ENCODE data around the gene BEAN1.
"Not testable (repeated sequence)": the region's sequence is repeated elsewhere in the genome, so short reads cannot be mapped to it uniquely, and the experiment has no call there.

Gene BEAN1

GRCh38 chr16:66489385-66489784, 62.3 kb downstream of the BEAN1 start:
- no peak for DNase-seq

GRCh38 chr16:66489818-66490217, 62.7 kb downstream of the BEAN1 start:
- no peak for DNase-seq

- DNase-seq = no peak
Measured at GRCh38 chr16:66490774-66491715, 64.0 kb downstream of the BEAN1 start.

GRCh38 chr16:66491716-66492064, 64.6 kb downstream of the BEAN1 start:
- DNase-seq = no peak

GRCh38 chr16:66493490-66494401, 66.7 kb downstream of the BEAN1 start:
- no peak for DNase-seq

GRCh38 chr16:66494916-66495315, 67.8 kb downstream of the BEAN1 start:
- DNase-seq = no peak

- DNase-seq = no peak
Measured at GRCh38 chr16:66495440-66495839, 68.3 kb downstream of the BEAN1 start.

- not testable (repeated sequence) for DNase-seq
Measured at GRCh38 chr16:66496226-66496625, 69.1 kb downstream of the BEAN1 start.

GRCh38 chr16:66497921-66498320, 70.8 kb downstream of the BEAN1 start:
- DNase-seq = not testable (repeated sequence)

GRCh38 chr16:66501563-66501962, 74.5 kb downstream of the BEAN1 start:
- DNase-seq = not testable (repeated sequence)

- no peak for DNase-seq
Measured at GRCh38 chr16:66502020-66502913, 75.2 kb downstream of the BEAN1 start.

- no peak for DNase-seq
Measured at GRCh38 chr16:66503030-66503429, 75.9 kb downstream of the BEAN1 start.

- DNase-seq = no peak
Measured at GRCh38 chr16:66503612-66504011, 76.5 kb downstream of the BEAN1 start.

GRCh38 chr16:66507731-66508239, 80.7 kb downstream of the BEAN1 start:
- DNase-seq = no peak

- DNase-seq = no peak
Measured at GRCh38 chr16:66508248-66508913, 81.3 kb downstream of the BEAN1 start.

- no peak for DNase-seq
Measured at GRCh38 chr16:66508914-66509496, 81.9 kb downstream of the BEAN1 start.

- DNase-seq = no peak
Measured at GRCh38 chr16:66509576-66509975, 82.5 kb downstream of the BEAN1 start.

- no peak for DNase-seq
Measured at GRCh38 chr16:66510298-66510697, 83.2 kb downstream of the BEAN1 start.

- DNase-seq = no peak
Measured at GRCh38 chr16:66510711-66511601, 83.9 kb downstream of the BEAN1 start.

- DNase-seq = no peak
Measured at GRCh38 chr16:66511602-66512271, 84.6 kb downstream of the BEAN1 start.
